ENCODE measurements around the gene C13orf42. TPM values are rescaled to one million over a fixed set of nuclear protein-coding genes. Genes with fewer than 3 reads are reported as not detected.

Gene C13orf42
- total RNA-seq, 4 donors from 2014 or later = not detected

GRCh38 chr13:51057906-51058305 is 53.2 kb downstream of the C13orf42 start:
- Histone ChIP-seq H3K27me3 (no peaks in the 10 kb centered on the region), H3K9me3 (no peaks in the 10 kb centered on the region), H3K27ac (no peak overlapping the region), H3K4me3 (no peak overlapping the region), H3K36me3 (no peaks in the 10 kb centered on the region), H3K4me1 (no peaks in the 10 kb centered on the region)
- in situ Hi-C loops (cut with MboI; ENCODE audit: low pct_ligation_motif_present in 1 of 4, low pct_unique_long_range_greater_than_20kb in 1 of 4, low sequenced_read_pairs in 3 of 4) = loop anchor here in 3 of 4 donors (25.0 kb wide), 2 partner anchors 1071 to 1096 kb away; partner anchors contain the start of gene TRIM13 (in 2 of the 3)
- DNase-seq = no peak
- WGBS, 2 donors (ENCODE audit: low coverage in 1 of 2) = 79 to 100% methylated on average over 1 of the region's 1 CpG
- intact Hi-C loops (cut with DNase I; ENCODE audit: low total_unique reads) = no loop called here
- TF ChIP-seq, protein P1, sequence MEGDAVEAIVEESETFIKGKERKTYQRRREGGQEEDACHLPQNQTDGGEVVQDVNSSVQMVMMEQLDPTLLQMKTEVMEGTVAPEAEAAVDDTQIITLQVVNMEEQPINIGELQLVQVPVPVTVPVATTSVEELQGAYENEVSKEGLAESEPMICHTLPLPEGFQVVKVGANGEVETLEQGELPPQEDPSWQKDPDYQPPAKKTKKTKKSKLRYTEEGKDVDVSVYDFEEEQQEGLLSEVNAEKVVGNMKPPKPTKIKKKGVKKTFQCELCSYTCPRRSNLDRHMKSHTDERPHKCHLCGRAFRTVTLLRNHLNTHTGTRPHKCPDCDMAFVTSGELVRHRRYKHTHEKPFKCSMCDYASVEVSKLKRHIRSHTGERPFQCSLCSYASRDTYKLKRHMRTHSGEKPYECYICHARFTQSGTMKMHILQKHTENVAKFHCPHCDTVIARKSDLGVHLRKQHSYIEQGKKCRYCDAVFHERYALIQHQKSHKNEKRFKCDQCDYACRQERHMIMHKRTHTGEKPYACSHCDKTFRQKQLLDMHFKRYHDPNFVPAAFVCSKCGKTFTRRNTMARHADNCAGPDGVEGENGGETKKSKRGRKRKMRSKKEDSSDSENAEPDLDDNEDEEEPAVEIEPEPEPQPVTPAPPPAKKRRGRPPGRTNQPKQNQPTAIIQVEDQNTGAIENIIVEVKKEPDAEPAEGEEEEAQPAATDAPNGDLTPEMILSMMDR (IDR thresholded peaks at IDR 0.05) = no peak
- TF ChIP-seq EP300 (IDR thresholded peaks at IDR 0.05; ENCODE audit: low read depth) (no peak), POLR2A (IDR thresholded peaks at IDR 0.05) (no peak), POLR2AphosphoS5 (IDR thresholded peaks at IDR 0.05) (no peak)

DNA sequence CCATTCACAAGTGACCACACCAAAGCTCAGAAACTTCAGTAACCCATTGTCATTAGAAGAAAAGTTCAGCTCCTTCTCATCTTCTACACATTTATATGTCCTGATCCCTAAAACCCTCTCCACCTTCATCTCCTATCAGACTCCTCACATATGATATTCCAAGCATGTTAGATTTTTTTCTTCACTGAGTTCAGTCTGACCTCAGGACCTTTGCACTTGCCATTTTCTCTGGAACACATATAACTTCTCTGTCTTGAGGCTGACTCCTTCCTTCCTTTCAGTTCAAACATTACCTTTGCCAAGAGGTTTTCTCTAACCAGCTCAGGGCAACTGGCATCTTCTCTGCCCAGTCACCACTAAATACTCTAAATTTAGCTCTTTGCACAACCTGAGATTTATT is 54.1 kb downstream of the C13orf42 start:
- Histone ChIP-seq H3K27me3 (no peaks in the 10 kb centered on the region), H3K27ac (no peak overlapping the region), H3K4me3 (no peak overlapping the region), H3K9me3 (no peaks in the 10 kb centered on the region), H3K36me3 (no peaks in the 10 kb centered on the region), H3K4me1 (no peaks in the 10 kb centered on the region)
- no peak for TF ChIP-seq POLR2A (IDR thresholded peaks at IDR 0.05)
- TF ChIP-seq POLR2AphosphoS5 (IDR thresholded peaks at IDR 0.05) = no peak
- TF ChIP-seq, protein P1 (IDR thresholded peaks at IDR 0.05) = no peak
- TF ChIP-seq EP300 (IDR thresholded peaks at IDR 0.05; ENCODE audit: low read depth) = no peak
- intact Hi-C loops (cut with DNase I; ENCODE audit: low total_unique reads) (no loop called here), in situ Hi-C loops (cut with MboI; ENCODE audit: low pct_ligation_motif_present in 1 of 4, low pct_unique_long_range_greater_than_20kb in 1 of 4, low sequenced_read_pairs in 3 of 4) (loop anchor here in 3 of 4 donors (25.0 kb wide), 2 partner anchors 1070 to 1095 kb away; partner anchors contain the start of gene TRIM13 (in 2 of the 3))
- DNase-seq = no peak

DNA sequence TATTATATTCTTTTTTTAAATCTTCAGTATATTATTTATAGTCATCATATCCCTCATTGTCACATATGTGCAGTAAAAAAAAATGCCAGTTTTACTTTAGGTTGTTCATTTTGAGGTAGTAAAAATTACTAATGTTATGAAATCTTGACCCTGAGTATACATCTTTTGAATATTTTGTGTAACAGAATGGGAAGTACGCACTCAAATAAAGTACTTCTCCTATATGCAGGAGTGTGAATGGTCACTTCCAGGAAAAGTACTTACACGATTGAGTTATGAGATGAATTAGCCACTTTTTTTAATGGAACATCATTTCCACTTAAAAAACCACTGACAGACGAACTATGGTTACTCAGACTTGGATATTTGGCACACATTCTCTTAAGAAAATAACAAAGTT is 58.5 kb downstream of the C13orf42 start:
- Histone ChIP-seq H3K36me3 (no peaks in the 10 kb centered on the region), H3K9me3 (no peaks in the 10 kb centered on the region), H3K4me3 (no peak overlapping the region), H3K27ac (no peak overlapping the region), H3K27me3 (no peaks in the 10 kb centered on the region), H3K4me1 (no peaks in the 10 kb centered on the region)
- DNase-seq = no peak
- intact Hi-C loops (cut with DNase I; ENCODE audit: low total_unique reads) = no loop called here
- TF ChIP-seq POLR2AphosphoS5 (IDR thresholded peaks at IDR 0.05) (no peak), EP300 (IDR thresholded peaks at IDR 0.05; ENCODE audit: low read depth) (no peak), POLR2A (IDR thresholded peaks at IDR 0.05) (no peak)
- TF ChIP-seq, protein P1 (IDR thresholded peaks at IDR 0.05) = no peak
- WGBS, 2 donors (ENCODE audit: low coverage in 1 of 2) = 53 to 66% methylated on average over 3 of the region's 3 CpGs
- in situ Hi-C loops (cut with MboI; ENCODE audit: low pct_ligation_motif_present in 1 of 4, low pct_unique_long_range_greater_than_20kb in 1 of 4, low sequenced_read_pairs in 3 of 4) = loop anchor here in 3 of 4 donors (25.0 kb wide), 2 partner anchors 1065 to 1090 kb away; partner anchors contain the start of gene TRIM13 (in 2 of the 3)

- Histone ChIP-seq H3K9me3 (no peaks in the 10 kb centered on the region), H3K27ac (no peak overlapping the region), H3K4me1 (no peaks in the 10 kb centered on the region), H3K36me3 (no peaks in the 10 kb centered on the region), H3K4me3 (no peak overlapping the region), H3K27me3 (no peaks in the 10 kb centered on the region)
- WGBS, 2 donors (ENCODE audit: low coverage in 1 of 2) = 74 to 79% methylated on average over 5 to 14 of the region's 14 CpGs
- intact Hi-C loops (cut with DNase I; ENCODE audit: low total_unique reads) (no loop called here), in situ Hi-C loops (cut with MboI; ENCODE audit: low pct_ligation_motif_present in 1 of 4, low pct_unique_long_range_greater_than_20kb in 1 of 4, low sequenced_read_pairs in 3 of 4) (loop anchor here in 3 of 4 donors (25.0 kb wide), 2 partner anchors 1063 to 1088 kb away; partner anchors contain the start of gene TRIM13 (in 2 of the 3))
- DNase-seq = no peak
- TF ChIP-seq POLR2AphosphoS5 (IDR thresholded peaks at IDR 0.05) (no peak), POLR2A (IDR thresholded peaks at IDR 0.05) (no peak), EP300 (IDR thresholded peaks at IDR 0.05; ENCODE audit: low read depth) (no peak)
- TF ChIP-seq, protein P1 (IDR thresholded peaks at IDR 0.05) = no peak
These were observed 60.8 kb downstream of the C13orf42 start for GRCh38 chr13:51050021-51050830.
